ENCODE results near the gene CTSZ.

The CTSZ gene

GRCh38 chr20:59031564-59032022 lies 24.5 kb upstream of the CTSZ start:
- DNase-seq (ENCODE audit: low read depth, low spot score): no peak

- DNase-seq (ENCODE audit: low read depth, low spot score): no peak
Measured at GRCh38 chr20:59030911-59031563, 24.0 kb upstream of the CTSZ start.

DNA sequence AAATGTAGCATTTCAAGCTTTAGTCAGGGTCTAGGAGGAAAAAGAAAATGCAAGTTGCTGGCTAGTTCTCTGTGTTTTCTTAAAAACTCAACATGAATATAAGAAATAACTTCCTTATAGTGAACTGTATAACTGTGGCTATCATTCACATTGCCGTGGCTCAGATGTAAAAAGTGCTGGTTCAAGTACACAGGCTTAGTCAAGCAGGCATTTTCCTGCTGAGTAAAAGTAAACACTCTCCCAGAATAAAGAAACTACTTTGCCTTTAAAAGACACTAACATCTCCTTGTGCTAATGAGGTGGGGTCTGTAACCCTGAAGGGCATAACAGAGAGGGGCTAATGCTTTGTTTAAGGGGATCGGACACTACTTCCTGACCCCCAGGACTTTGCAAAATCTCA lies 21.8 kb upstream of the CTSZ start:
- no peak for DNase-seq (ENCODE audit: low read depth, low spot score)

GRCh38 chr20:59027741-59028320 lies 20.8 kb upstream of the CTSZ start:
- DNase-seq (ENCODE audit: low read depth, low spot score): no peak

GRCh38 chr20:59026904-59027740 lies 20.1 kb upstream of the CTSZ start:
- no peak for DNase-seq (ENCODE audit: low read depth, low spot score)

DNA sequence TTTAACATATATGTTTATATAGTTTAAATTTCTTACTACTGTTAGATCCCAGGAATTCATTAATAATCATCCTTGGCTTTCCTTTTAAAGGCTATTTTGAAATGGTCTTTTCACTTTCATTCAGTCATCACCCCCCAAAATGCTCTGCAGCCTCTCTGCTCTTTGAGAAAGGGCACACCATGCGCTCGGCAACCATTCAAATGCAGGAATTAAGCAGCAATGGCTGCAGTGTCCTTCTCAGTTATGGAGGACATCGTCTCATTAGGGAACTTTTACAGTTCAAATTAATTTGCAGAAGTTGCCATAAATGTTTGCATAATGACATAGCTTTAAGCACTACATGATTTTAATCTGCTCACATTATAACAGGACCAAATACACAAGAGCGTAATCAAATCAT lies 18.5 kb upstream of the CTSZ start:
- no peak for DNase-seq (ENCODE audit: low read depth, low spot score)

DNA sequence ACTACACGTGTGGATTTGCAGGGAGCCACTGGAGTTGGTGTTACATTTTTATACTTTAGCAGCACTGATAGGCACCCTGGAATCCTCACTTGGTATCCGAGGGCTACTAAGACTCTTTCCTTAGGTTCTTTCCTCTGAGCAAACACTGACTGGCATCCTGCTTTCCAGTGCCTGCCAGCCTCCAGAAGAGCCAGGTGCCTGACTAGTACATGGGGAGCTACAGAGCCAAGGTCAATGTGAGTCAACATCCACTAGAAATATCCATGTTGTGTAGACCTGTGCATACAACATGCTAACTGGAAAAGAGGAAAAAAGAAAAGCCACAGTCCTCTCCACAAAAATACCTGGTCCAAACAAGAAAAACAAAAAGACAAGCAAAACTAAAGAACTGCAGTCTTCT lies 18.0 kb upstream of the CTSZ start:
- no peak for DNase-seq (ENCODE audit: low read depth, low spot score)

- DNase-seq (ENCODE audit: low read depth, low spot score): no peak
Measured at GRCh38 chr20:59024111-59024530, 17.1 kb upstream of the CTSZ start.

DNA sequence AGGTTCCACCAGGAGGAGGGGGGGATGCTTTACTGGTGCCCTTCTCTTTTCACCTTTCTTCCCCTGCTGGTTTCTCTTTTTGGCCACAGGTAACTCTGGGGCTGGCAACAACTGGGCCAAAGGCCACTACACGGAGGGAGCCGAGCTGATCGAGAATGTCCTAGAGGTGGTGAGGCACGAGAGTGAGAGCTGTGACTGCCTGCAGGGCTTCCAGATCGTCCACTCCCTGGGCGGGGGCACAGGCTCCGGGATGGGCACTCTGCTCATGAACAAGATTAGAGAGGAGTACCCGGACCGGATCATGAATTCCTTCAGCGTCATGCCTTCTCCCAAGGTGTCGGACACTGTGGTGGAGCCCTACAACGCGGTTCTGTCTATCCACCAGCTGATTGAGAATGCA lies 16.6 kb upstream of the CTSZ start:
- no peak for DNase-seq (ENCODE audit: low read depth, low spot score)

DNA sequence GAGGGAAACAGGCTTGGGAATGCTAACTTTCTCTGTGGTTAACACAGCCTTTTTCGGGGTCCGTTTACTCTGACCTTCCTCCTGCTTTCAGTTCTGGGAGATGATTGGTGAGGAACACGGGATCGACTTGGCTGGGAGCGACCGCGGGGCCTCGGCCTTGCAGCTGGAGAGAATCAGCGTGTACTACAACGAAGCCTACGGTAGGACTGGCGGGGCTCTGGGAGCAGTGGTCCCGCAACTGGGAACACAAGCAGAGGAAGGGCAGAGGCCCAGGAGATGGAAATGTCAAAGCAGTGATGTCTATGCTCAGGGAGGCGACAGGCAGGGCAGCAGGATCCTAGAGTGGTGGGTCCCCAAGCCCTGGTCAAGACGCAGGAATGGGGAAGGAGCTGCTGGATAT lies 15.7 kb upstream of the CTSZ start:
- DNase-seq (ENCODE audit: low read depth, low spot score): no peak

GRCh38 chr20:59020938-59021551 lies 14.0 kb upstream of the CTSZ start:
- no peak for DNase-seq (ENCODE audit: low read depth, low spot score)

DNA sequence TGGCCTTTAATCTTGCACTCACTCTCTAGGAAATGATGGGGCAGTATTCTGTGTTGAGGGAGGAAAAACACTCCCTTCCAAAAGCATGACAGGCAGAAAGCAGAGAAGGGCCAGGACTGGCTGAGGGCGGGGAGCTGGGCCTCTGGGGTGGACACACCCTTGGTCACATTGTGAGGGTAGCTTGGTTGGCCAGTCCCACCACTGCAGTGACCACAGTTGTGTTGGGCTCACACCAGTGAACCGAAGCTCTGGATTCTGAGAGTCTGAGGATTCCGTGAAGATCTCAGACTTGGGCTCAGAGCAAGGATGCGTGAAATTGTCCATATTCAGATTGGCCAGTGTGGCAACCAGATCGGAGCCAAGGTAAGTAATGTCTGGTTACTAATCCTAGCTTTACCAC lies 12.2 kb upstream of the CTSZ start, which contains the start of gene TUBB1:
TUBB1 (plus strand) TSS at position 213 of the 400 bp plus-strand sequence; CDS start at position 307, 94 bp downstream.
- DNase-seq (ENCODE audit: low read depth, low spot score): no peak

GRCh38 chr20:59018817-59019216 lies 11.8 kb upstream of the CTSZ start:
- DNase-seq (ENCODE audit: low read depth, low spot score): no peak

- no peak for DNase-seq (ENCODE audit: low read depth, low spot score)
Measured at GRCh38 chr20:59017493-59018231, 10.6 kb upstream of the CTSZ start.

DNA sequence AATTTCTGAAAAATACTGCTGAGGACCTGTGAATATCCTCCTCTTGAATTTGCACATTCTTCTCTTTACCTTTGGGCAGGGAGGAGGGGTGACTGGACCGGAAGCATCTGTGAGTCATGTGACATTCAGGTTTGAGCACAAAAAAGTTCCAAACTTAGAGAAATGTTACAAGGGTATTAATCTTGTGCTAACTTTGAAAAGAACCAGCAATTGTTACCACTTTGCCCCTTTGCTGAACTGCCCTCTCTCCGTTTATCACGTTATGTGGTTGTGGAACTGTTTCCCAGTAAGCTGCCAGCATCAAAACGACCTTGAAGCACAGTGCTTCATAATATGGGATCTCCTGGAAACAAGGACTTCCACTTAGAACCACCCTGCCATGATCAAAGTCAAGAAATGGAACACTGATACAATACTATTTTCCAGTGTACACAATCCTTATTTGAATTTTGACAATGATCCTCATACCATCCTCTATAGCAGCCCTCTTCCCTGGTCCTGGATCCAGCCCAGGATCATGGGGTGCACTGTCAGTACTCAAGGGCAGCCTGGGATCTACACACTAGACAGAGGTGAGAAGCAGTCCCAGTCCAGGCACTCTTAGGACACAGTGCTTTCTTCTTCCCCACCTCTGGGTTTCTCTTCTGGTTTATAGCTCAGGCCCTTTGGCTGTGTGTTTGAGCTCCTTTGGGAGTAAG lies 9.9 kb upstream of the CTSZ start:
- no peak for DNase-seq (ENCODE audit: low read depth, low spot score)

DNA sequence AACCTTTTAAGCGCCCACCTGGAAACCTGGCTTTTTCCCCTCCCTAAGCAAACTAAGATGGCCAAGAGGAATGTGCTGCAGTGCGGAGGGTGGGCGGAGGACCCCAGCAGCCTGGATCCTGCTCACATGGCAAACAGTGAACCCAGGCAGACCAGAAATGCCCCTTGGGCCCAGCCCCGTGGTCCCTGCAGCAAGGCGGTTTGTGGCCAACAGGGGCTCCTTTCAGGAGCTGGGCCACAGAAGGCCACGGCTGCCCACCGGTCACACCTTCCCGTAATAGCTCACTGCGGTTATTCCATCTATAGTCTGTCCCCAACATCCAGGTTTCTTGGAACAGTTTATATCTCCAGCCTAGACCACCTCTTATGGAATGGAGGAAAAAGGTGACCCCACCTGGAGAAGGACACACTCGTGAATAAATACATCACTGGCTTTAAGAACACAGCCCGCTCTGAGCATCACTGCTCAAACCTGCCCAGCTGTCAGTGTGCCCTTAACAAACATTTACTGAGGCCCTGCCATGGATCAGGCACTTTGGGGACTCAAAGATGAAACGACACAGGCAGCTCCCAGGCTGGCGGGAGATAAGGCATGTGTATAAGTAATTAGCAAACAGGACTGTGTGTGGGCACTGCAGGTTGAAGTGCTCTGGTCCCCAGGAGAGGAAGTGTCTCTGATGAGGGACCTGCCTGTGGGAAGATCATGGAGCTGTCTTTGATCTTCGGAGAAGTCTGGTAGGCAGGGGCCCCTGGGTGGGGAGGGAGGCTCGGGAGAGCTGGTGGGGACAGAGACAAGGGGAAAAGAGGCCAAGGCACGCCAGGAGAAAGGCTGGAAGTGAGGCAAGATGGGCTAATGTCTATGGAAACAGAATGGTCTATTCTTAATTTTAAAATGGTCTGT lies 9.0 kb upstream of the CTSZ start:
- DNase-seq (ENCODE audit: low read depth, low spot score): no peak

- no peak for DNase-seq (ENCODE audit: low read depth, low spot score)
Measured at GRCh38 chr20:59015411-59015810, 8.4 kb upstream of the CTSZ start.

GRCh38 chr20:59014680-59015389 lies 7.8 kb upstream of the CTSZ start:
- DNase-seq (ENCODE audit: low read depth, low spot score): no peak

GRCh38 chr20:59013959-59014608 lies 7.0 kb upstream of the CTSZ start:
- DNase-seq (ENCODE audit: low read depth, low spot score): no peak
